Fibroblast of skin of right quadriceps (primary cell): ENCODE measurements around the gene HSD3B2.

ENCODE experiments used
- DNase-seq: peaks from one replicate; pipeline ENCODE4 v3.0.0-alpha.2; 2013

Gene HSD3B2

GRCh38 chr1:119467219-119467618, 52.3 kb downstream of the HSD3B2 start:
- no peak for DNase-seq

- no peak for DNase-seq
Observed at GRCh38 chr1:119467857-119468668, 53.1 kb downstream of the HSD3B2 start.

GRCh38 chr1:119469741-119470140, 54.8 kb downstream of the HSD3B2 start:
- no peak for DNase-seq

GRCh38 chr1:119470377-119470776, 55.4 kb downstream of the HSD3B2 start:
- no peak for DNase-seq

- no peak for DNase-seq
Observed at GRCh38 chr1:119470958-119471357, 56.0 kb downstream of the HSD3B2 start.

GRCh38 chr1:119471566-119471965, 56.6 kb downstream of the HSD3B2 start:
- no peak for DNase-seq

GRCh38 chr1:119472080-119472818, 57.3 kb downstream of the HSD3B2 start:
- DNase-seq = no peak
